Prostate gland (tissue), 2 donors: ENCODE data around the gene BAIAP3.

Source experiments
- CTCF ChIP-seq, 4 experiments: fragments of 200-600 bp in 2 of 4; fragments of 450-650 bp in 2 of 4; sonication (generic) in 2 of 4; IDR thresholded peaks; 1 replicate in 3 of 4; 2 replicates in 1 of 4; pipeline ENCODE4 v1.5.1; 2016 to 2019; ENCODE audit warnings: antibody characterized with exemption in 4 of 4, mild to moderate bottlenecking in 2 of 4, moderate library complexity in 2 of 4
- POLR2AphosphoS5 ChIP-seq: sonication (generic); formaldehyde crosslinking; IDR thresholded peaks from one replicate; pipeline ENCODE4 v1.6.1; 2017; ENCODE audit warnings: antibody characterized with exemption

- no peak for TF ChIP-seq CTCF (IDR thresholded peaks at IDR 0.05)
- no peak for TF ChIP-seq POLR2AphosphoS5
Observed at GRCh38 chr16:1392826-1393225, 59.4 kb downstream of the BAIAP3 start.
